Right lobe of liver (tissue), 4 donors: ENCODE measurements around the gene PELI2.

Experiments
- CTCF ChIP-seq, 4 donors: fragments of 200-600 bp in 3 of 4; fragments of 450-650 bp in 1 of 4; IDR thresholded peaks; one replicate each; pipeline versions ENCODE4 v1.5.1 to v1.8.0; 2016 to 2022; ENCODE audit warnings: antibody characterized with exemption in 4 of 4, mild to moderate bottlenecking in 2 of 4
- POLR2A ChIP-seq: fragments of 450-650 bp; IDR thresholded peaks from one replicate; pipeline ENCODE4 v1.6.1; 2017; ENCODE audit warnings: antibody characterized with exemption, mild to moderate bottlenecking
- donor health status: DM: no; HTN: no; CAD: no.
- donor health status: DM: no; HTN: no; CAD: no.
- donor health status: DM: no; HTN: yes; CAD: no.

DNA sequence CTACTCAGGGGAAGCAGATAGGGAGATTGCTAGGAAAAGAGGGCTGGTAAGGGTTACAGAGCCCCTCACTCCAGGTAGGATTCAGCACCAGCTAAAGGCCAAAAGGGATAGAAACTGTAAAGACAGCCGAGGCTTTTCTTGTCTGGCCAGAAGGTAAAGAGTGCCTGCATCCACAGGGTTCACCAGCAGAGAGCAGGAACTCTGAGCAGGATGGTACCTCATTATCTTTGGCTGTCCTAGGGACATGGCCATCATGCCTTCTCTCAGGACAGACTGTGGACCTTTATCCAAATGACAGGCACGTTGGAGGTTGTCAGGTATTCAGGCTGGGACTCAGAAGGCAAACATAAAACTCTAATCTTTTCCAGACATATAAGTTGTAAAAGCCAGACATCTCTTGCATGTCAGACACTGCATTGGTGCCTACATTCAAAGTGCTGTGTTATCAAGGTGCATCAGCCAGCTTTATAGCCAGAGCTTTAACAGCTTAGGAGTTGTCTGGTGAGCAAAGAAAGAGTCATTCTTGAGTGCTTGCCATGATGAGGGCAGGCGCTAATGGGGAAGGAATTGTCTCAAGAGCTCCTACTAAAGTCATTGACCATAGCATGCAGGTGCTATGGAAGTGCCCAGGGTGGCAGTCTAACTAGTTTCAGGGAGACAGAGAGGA lies 89.5 kb downstream of the PELI2 start:
- TF ChIP-seq CTCF (IDR thresholded peaks at IDR 0.05), result no peak
- TF ChIP-seq POLR2A, result no peak
